ENCODE data around the gene RTN3. TPM values are rescaled to one million over a fixed set of nuclear protein-coding genes. Genes with fewer than 3 reads are reported as not detected.
A peak's percentile ranks its signal among the peaks of the same experiment; 100 is the strongest.

Gene RTN3
- total and polyA plus RNA-seq, 9 of the 15 experiments (the other 6 are each of a cell fraction or from before 2014, with no cell fraction given): 41.6 to 169 (median 93.5) TPM

GRCh38 chr11:63800921-63801320 lies 119.6 kb downstream of the RTN3 start:
- no peak for ATAC-seq
- Histone ChIP-seq H3K79me2 (ENCODE audit: control insufficient read depth, insufficient read depth, low read length) (no peaks in the 10 kb centered on the region), H3K27ac (ENCODE audit: extremely low read depth, low read depth, low read length) (no peak overlapping the region), H3K4me2 (ENCODE audit: insufficient read depth, low read length) (no peak overlapping the region), H3K36me3 (ENCODE audit: control insufficient read depth, insufficient read depth, low read length) (no peaks in the 10 kb centered on the region), H4K20me1 (replicated peaks; ENCODE audit: control insufficient read depth, insufficient read depth, low read length) (no peaks in the 10 kb centered on the region), H3K4me3 (no peak overlapping the region), H3K9me1 (ENCODE audit: control insufficient read depth, insufficient read depth, low read length) (no peaks in the 10 kb centered on the region), H2AFZ (ENCODE audit: low read depth, low read length) (no peak overlapping the region), H3K9me3 (replicated peaks; ENCODE audit: control insufficient read depth, insufficient read depth, low read depth, low read length) (no peaks in the 10 kb centered on the region), H3K4me1 (replicated peaks in 1 of 2; ENCODE audit: control insufficient read depth in 2 of 2, insufficient read depth in 2 of 2, low read length in 2 of 2) (peaks cover 9 to 10% of the 10 kb centered on the region in 2 experiments), H3K27me3 (ENCODE audit: control insufficient read depth in 2 of 2, insufficient read depth in 2 of 2, low read length in 2 of 2) (peaks cover 8 to 13% of the 10 kb centered on the region in 2 experiments; a peak in 3 of 5 replicates), H3K9ac (ENCODE audit: insufficient read depth in 1 of 2, low read depth in 2 of 2, low read length in 2 of 2) (no peak overlapping the region)
- ChIA-PET POLR2A (no interaction called here), CTCF (ENCODE audit: low intra/inter-chr PET ratio) (no interaction called here)
- no peak for FAIRE-seq
- BruUV-seq (replicated peaks): no TSS peak
- WGBS (ENCODE audit: insufficient coverage, low coverage, missing lambda C conversion rate): 0% methylated on average over 1 of the region's 5 CpGs
- intact Hi-C loops (cut with micrococcal nuclease): no loop called here
- no peak for DNase-seq (ENCODE audit: extremely low read depth in 1 of 4, low spot score in 3 of 4)
- in situ Hi-C loops (cut with MboI): no loop called here
- TF ChIP-seq SREBF1 (IDR thresholded peaks at IDR 0.05; ENCODE audit: borderline replicate concordance, low read depth, low read length) (no peak), SNAPC5 (CRISPR knock-in tag; IDR thresholded peaks at IDR 0.05) (no peak), RAD51 (IDR thresholded peaks at IDR 0.05; ENCODE audit: borderline replicate concordance, low read depth) (no peak), TAF9B (IDR thresholded peaks at IDR 0.05; ENCODE audit: partially characterized antibody) (no peak), FOXK1 (CRISPR knock-in tag; IDR thresholded peaks at IDR 0.05; ENCODE audit: borderline replicate concordance) (no peak), ZBTB43 (CRISPR knock-in tag; IDR thresholded peaks at IDR 0.05) (no peak), HDAC6 (IDR thresholded peaks at IDR 0.05; ENCODE audit: low read depth, low read length) (no peak), TRIM24 (IDR thresholded peaks at IDR 0.05) (peak in 1 of 2 experiments; percentile 17; a peak in 1 of 4 replicates), RFX7 (CRISPR knock-in tag; IDR thresholded peaks at IDR 0.05) (no peak), ZNF384 (IDR thresholded peaks at IDR 0.05; ENCODE audit: low read depth, low read length) (no peak), KLF6 (CRISPR knock-in tag; IDR thresholded peaks at IDR 0.05; ENCODE audit: borderline replicate concordance) (no peak), ZNF174 (CRISPR knock-in tag; IDR thresholded peaks at IDR 0.05) (no peak), ZNF764 (CRISPR knock-in tag; IDR thresholded peaks at IDR 0.05; ENCODE audit: low read depth) (no peak), ZNF512 (tag; IDR thresholded peaks at IDR 0.05) (peak; percentile 55), HMGN3 (IDR thresholded peaks at IDR 0.05; ENCODE audit: borderline replicate concordance, extremely low read depth, insufficient read length, low read depth, low read length) (no peak), HDAC1 (IDR thresholded peaks at IDR 0.05) (0 out of 4 replicates have a peak, but pooled peaks of 1 of the 2 experiments have one; percentile 12), CTCFL (IDR thresholded peaks at IDR 0.05; ENCODE audit: borderline replicate concordance, insufficient read depth, low read depth, low read length, poor library complexity, severe bottlenecking) (no peak)

Data from K562 (cell line).